HepG2 (cell line): Measurements from ENCODE around the gene UNC93A. TPM values are rescaled to one million over a fixed set of nuclear protein-coding genes. Genes with fewer than 3 reads are reported as not detected.

ENCODE experiments used
- ATAC-seq: fragments of 200-7000 bp; cut with Tn5 transposase; 3 replicates; pipeline ENCODE4 v1.9.1; 2020; ENCODE audit warnings: mild to moderate bottlenecking, moderate library complexity
- BruUV-seq: library from RNA; stranded (reverse); fragments of 400-500 nt; replicated peaks from 2 replicates; lab custom pipeline; 2021; lab: Mats Ljungman, UMichigan
- CTCF ChIA-PET: fragments of 300-600 bp; formaldehyde crosslinking; extraction: SDS; loops from one replicate; lab custom pipeline; 2021; ENCODE audit warnings: low total read pairs, inconsistent platforms, low intra/inter-chr PET ratio; lab: Yijun Ruan, JAX
- POLR2A ChIA-PET: fragments of 350-600 bp; sonication (Branson Sonifier 250); formaldehyde crosslinking; loops from one replicate; lab custom pipeline; 2020; ENCODE audit warnings: antibody characterized with exemption, inconsistent platforms; lab: Yijun Ruan, JAX
- DNase-seq: peaks from one replicate; pipeline ENCODE4 v3.0.0-alpha.2; 2015; ENCODE audit warnings: low spot score
- FAIRE-seq: peaks from 3 replicates; lab custom pipeline; 2011; peaks lifted over from hg19 to GRCh38; lab: Jason Lieb, UNC
- H2AFZ ChIP-seq: one replicate; pipeline ENCODE4 v1.6.1; 2011; ENCODE audit warnings: low read length, inconsistent platforms
- H3K27ac ChIP-seq: fragments of 300-600 bp; 3 replicates; pipeline ENCODE4 v1.8.0; 2011; ENCODE audit warnings: mixed run types, mild to moderate bottlenecking, mixed read lengths, low read length, inconsistent platforms; ENCODE audit not compliant: insufficient read depth; ENCODE audit errors: extremely low read length
- H3K27me3 ChIP-seq, 2 experiments: fragments of 200-600 bp in 1 of 2; 2 replicates in 1 of 2; 3 replicates in 1 of 2; pipeline versions ENCODE4 v1.6.0 to v1.8.0; 2011; ENCODE audit warnings: low read length in 2 of 2, mild to moderate bottlenecking in 2 of 2, moderate library complexity in 2 of 2, inconsistent platforms in 1 of 2; ENCODE audit not compliant: insufficient read depth in 2 of 2, control insufficient read depth in 1 of 2
- H3K36me3 ChIP-seq, 2 experiments: fragments of 200-600 bp in 1 of 2; replicated peaks in 1 of 2; 2 replicates in 1 of 2; 3 replicates in 1 of 2; pipeline versions ENCODE4 v1.5.1 to v1.8.0; 2011; ENCODE audit warnings: low read length in 2 of 2, inconsistent platforms in 1 of 2; ENCODE audit not compliant: insufficient read depth in 2 of 2, control insufficient read depth in 1 of 2
- H3K4me1 ChIP-seq: 2 replicates; pipeline ENCODE4 v1.5.1; 2012; ENCODE audit warnings: low read length, inconsistent platforms; ENCODE audit not compliant: insufficient read depth
- H3K4me2 ChIP-seq: 2 replicates; pipeline ENCODE4 v1.6.0; 2011; ENCODE audit warnings: low read depth, low read length, inconsistent platforms
- H3K4me3 ChIP-seq, 3 experiments: fragments of 200-600 bp in 1 of 3; sonication (generic), shearing (Covaris generic) in 1 of 3; replicated peaks in 1 of 3; 2 replicates each; pipeline ENCODE4 v1.5.1; 2011 to 2016; ENCODE audit warnings: low read length in 3 of 3, inconsistent platforms in 2 of 3, low read depth in 2 of 3, mild to moderate bottlenecking in 2 of 3, control low read depth in 1 of 3, mixed read lengths in 1 of 3; ENCODE audit not compliant: insufficient read depth in 1 of 3
- H3K79me2 ChIP-seq: one replicate; pipeline ENCODE4 v1.6.1; 2011; ENCODE audit warnings: low read length, inconsistent platforms; ENCODE audit not compliant: insufficient read depth
- H3K9ac ChIP-seq: 2 replicates; pipeline ENCODE4 v1.6.0; 2011; ENCODE audit warnings: mild to moderate bottlenecking, low read depth, low read length, inconsistent platforms; ENCODE audit not compliant: insufficient read depth
- H3K9me3 ChIP-seq: 2 replicates; pipeline ENCODE4 v1.5.1; 2012; ENCODE audit warnings: mild to moderate bottlenecking, low read length
- H4K20me1 ChIP-seq: 2 replicates; pipeline ENCODE4 v1.6.0; 2011; ENCODE audit warnings: inconsistent platforms, mild to moderate bottlenecking, low read length, moderate library complexity; ENCODE audit not compliant: insufficient read depth
- ATF7 ChIP-seq, 2 experiments: fragments of 450-650 bp in 1 of 2; sonication (generic) in 1 of 2; formaldehyde crosslinking in 1 of 2; IDR thresholded peaks; 2 replicates each; pipeline versions ENCODE4 v1.4.0 to v1.6.1; 2016 to 2020; ENCODE audit warnings: antibody characterized with exemption in 1 of 2, mild to moderate bottlenecking in 1 of 2, missing genetic modification reagents in 1 of 2
- KLF9 ChIP-seq: IDR thresholded peaks from 2 replicates; pipeline ENCODE4 v1.6.1; 2016; ENCODE audit warnings: low read depth
- NRL ChIP-seq: sonication (generic); formaldehyde crosslinking; IDR thresholded peaks from 2 replicates; pipeline ENCODE4 v1.5.0; 2020; ENCODE audit warnings: missing genetic modification reagents, mild to moderate bottlenecking, moderate library complexity, borderline replicate concordance
- PBX3 ChIP-seq: sonication (generic); formaldehyde crosslinking; IDR thresholded peaks from 2 replicates; pipeline ENCODE4 v1.8.1; 2023; ENCODE audit warnings: missing genetic modification reagents, inconsistent platforms, borderline replicate concordance
- PCBP1 ChIP-seq: fragments of 200-400 bp; formaldehyde crosslinking; IDR thresholded peaks from 2 replicates; pipeline ENCODE4 v1.6.1; 2017; ENCODE audit warnings: mild to moderate bottlenecking, low read depth, low read length, borderline replicate concordance
- SOX13 ChIP-seq, 3 experiments: fragments of 450-650 bp in 1 of 3; sonication (generic) in 1 of 3; formaldehyde crosslinking in 1 of 3; IDR thresholded peaks in 2 of 3; conservative IDR thresholded peaks in 1 of 3; 2 replicates each; pipeline versions ENCODE4 v1.5.0 to v1.6.1; 2016 to 2020; ENCODE audit warnings: antibody characterized with exemption in 1 of 3, mild to moderate bottlenecking in 1 of 3, missing compliant biosample characterization in 1 of 3, missing genetic modification reagents in 1 of 3, moderate library complexity in 1 of 3
- ZBTB42 ChIP-seq: sonication (generic); formaldehyde crosslinking; IDR thresholded peaks from 2 replicates; pipeline ENCODE4 v1.5.0; 2020; ENCODE audit warnings: mild to moderate bottlenecking, missing genetic modification reagents
- ZMYM2 ChIP-seq: sonication (generic); formaldehyde crosslinking; IDR thresholded peaks from 2 replicates; pipeline ENCODE4 v1.8.0; 2022; ENCODE audit warnings: mild to moderate bottlenecking, missing genetic modification reagents
- ZNF431 ChIP-seq: sonication (generic); formaldehyde crosslinking; IDR thresholded peaks from 2 replicates; pipeline ENCODE4 v1.9.0; 2022; ENCODE audit warnings: missing genetic modification reagents, low read depth, mild to moderate bottlenecking, borderline replicate concordance
- ZNF503 ChIP-seq: sonication (generic); formaldehyde crosslinking; IDR thresholded peaks from 2 replicates; pipeline ENCODE4 v1.4.0; 2020; ENCODE audit warnings: missing genetic modification reagents
- ZNF552 ChIP-seq: sonication (generic); formaldehyde crosslinking; IDR thresholded peaks from 2 replicates; pipeline ENCODE4 v1.9.0; 2022; ENCODE audit warnings: missing genetic modification reagents, mild to moderate bottlenecking, borderline replicate concordance
- ZNF772 ChIP-seq: sonication (generic); formaldehyde crosslinking; IDR thresholded peaks from 2 replicates; pipeline ENCODE4 v1.5.0; 2020; ENCODE audit warnings: mild to moderate bottlenecking, missing genetic modification reagents
- ZSCAN21 ChIP-seq: sonication (generic); formaldehyde crosslinking; IDR thresholded peaks from 2 replicates; pipeline ENCODE4 v1.8.0; 2022; ENCODE audit warnings: mild to moderate bottlenecking, missing genetic modification reagents, moderate library complexity, borderline replicate concordance
- ZSCAN30 ChIP-seq: sonication (generic); formaldehyde crosslinking; IDR thresholded peaks from 2 replicates; pipeline ENCODE4 v1.5.0; 2020; ENCODE audit warnings: mild to moderate bottlenecking, missing genetic modification reagents
- WGBS: methylation state at CpG from one replicate; pipeline ENCODE4 v1.1.6; 2017; ENCODE audit warnings: low lambda C conversion rate; 5-methylcytosine and 5-hydroxymethylcytosine counted together
- in situ Hi-C: cut with HindIII; loops from 2 replicates; pipeline ENCODE4 v1.10.0; 2017; ENCODE audit warnings: low pct_unique_long_range_greater_than_20kb; ENCODE audit not compliant: extremely low pct_ligation_motif_present
- intact Hi-C: fragments of 100-400 bp; cut with micrococcal nuclease; formaldehyde crosslinking; loops from one replicate; pipeline ENCODE4 v1.10.0; 2022; ENCODE audit not compliant: unreplicated experiment
- polyA plus RNA-seq, 8 experiments: library from polyadenylated mRNA; depleted of rRNA in 3 of 8; stranded (reverse) in 7 of 8; unstranded in 1 of 8; fragments of >200 nt; fragmentation: Illumina TruSeq in 4 of 8; extraction: Trizol in 4 of 8; gene quantifications; 2 replicates each; pipeline versions ENCODE4 v1.2.1 to v1.2.3, GENCODE V29; 2011 to 2016; ENCODE audit warnings: low read depth in 4 of 8, missing spikeins in 1 of 8, mixed read lengths in 1 of 8; ENCODE audit not compliant: insufficient read depth in 1 of 8
- total RNA-seq, 5 experiments: library from RNA; depleted of rRNA; stranded (reverse); fragments of >200 nt; fragmentation: Illumina TruSeq; extraction: Trizol; gene quantifications; 2 replicates each; pipeline ENCODE4 v1.2.3, GENCODE V29; 2016; ENCODE audit warnings: low read depth in 1 of 5
- TF ChIP-seq, protein P1 (sequence below): sonication (generic); formaldehyde crosslinking; IDR thresholded peaks from 2 replicates; pipeline ENCODE4 v1.9.0; 2021; ENCODE audit warnings: mild to moderate bottlenecking, missing genetic modification reagents

Gene UNC93A
- total and polyA plus RNA-seq, 2 of the 13 experiments (the other 11 are each of a cell fraction or from before 2014, with no cell fraction given): 11.0 to 42.7 TPM

GRCh38 chr6:167275001-167275400, 16.1 kb upstream of the UNC93A start:
- Histone ChIP-seq H3K9ac (no peak overlapping the region), H3K79me2 (no peaks in the 10 kb centered on the region), H3K27me3 (no peaks in the 10 kb centered on the region), H3K27ac (no peak overlapping the region), H4K20me1 (no peaks in the 10 kb centered on the region), H3K4me2 (no peak overlapping the region), H3K4me1 (peaks cover 67% of the 10 kb centered on the region), H3K4me3 (no peak overlapping the region), H3K36me3 (no peaks in the 10 kb centered on the region), H2AFZ (no peak overlapping the region), H3K9me3 (no peaks in the 10 kb centered on the region)
- CTCF ChIA-PET: no interaction called here
- no peak for DNase-seq
- BruUV-seq: no TSS peak
- WGBS: 96% methylated on average over 6 of the region's 8 CpGs
- FAIRE-seq: no peak
- POLR2A ChIA-PET: interaction anchor here (0.9 kb wide), 1 partner anchor 55 kb away, joined by 3 read pairs; no protein-coding TSS in a partner anchor
- in situ Hi-C loops: no loop called here
- intact Hi-C loops: no loop called here
- ATAC-seq: no peak
- no peak for TF ChIP-seq ZSCAN21 (CRISPR knock-in tag)
- no peak for TF ChIP-seq PBX3 (CRISPR knock-in tag)
- TF ChIP-seq KLF9 (CRISPR knock-in tag): no peak
- TF ChIP-seq ZNF431 (CRISPR knock-in tag): no peak
- no peak for TF ChIP-seq PCBP1
- no peak for TF ChIP-seq NRL (CRISPR knock-in tag)
- TF ChIP-seq ZNF772: no peak
- no peak for TF ChIP-seq ZNF503 (CRISPR knock-in tag)
- TF ChIP-seq ZMYM2 (CRISPR knock-in tag): no peak
- no peak for TF ChIP-seq SOX13 (IDR thresholded peaks at IDR 0.05)
- no peak for TF ChIP-seq SOX13 (CRISPR knock-in tag; conservative IDR thresholded peaks at IDR 0.05 in 1 of 2, IDR thresholded peaks at IDR 0.05 in 1 of 2)
- no peak for TF ChIP-seq ZSCAN30 (CRISPR knock-in tag)
- no peak for TF ChIP-seq ATF7 (IDR thresholded peaks at IDR 0.05)
- TF ChIP-seq ATF7 (CRISPR knock-in tag; IDR thresholded peaks at IDR 0.05): no peak
- TF ChIP-seq ZBTB42 (CRISPR knock-in tag): no peak
- no peak for TF ChIP-seq ZNF552 (CRISPR knock-in tag)
- TF ChIP-seq, protein P1, sequence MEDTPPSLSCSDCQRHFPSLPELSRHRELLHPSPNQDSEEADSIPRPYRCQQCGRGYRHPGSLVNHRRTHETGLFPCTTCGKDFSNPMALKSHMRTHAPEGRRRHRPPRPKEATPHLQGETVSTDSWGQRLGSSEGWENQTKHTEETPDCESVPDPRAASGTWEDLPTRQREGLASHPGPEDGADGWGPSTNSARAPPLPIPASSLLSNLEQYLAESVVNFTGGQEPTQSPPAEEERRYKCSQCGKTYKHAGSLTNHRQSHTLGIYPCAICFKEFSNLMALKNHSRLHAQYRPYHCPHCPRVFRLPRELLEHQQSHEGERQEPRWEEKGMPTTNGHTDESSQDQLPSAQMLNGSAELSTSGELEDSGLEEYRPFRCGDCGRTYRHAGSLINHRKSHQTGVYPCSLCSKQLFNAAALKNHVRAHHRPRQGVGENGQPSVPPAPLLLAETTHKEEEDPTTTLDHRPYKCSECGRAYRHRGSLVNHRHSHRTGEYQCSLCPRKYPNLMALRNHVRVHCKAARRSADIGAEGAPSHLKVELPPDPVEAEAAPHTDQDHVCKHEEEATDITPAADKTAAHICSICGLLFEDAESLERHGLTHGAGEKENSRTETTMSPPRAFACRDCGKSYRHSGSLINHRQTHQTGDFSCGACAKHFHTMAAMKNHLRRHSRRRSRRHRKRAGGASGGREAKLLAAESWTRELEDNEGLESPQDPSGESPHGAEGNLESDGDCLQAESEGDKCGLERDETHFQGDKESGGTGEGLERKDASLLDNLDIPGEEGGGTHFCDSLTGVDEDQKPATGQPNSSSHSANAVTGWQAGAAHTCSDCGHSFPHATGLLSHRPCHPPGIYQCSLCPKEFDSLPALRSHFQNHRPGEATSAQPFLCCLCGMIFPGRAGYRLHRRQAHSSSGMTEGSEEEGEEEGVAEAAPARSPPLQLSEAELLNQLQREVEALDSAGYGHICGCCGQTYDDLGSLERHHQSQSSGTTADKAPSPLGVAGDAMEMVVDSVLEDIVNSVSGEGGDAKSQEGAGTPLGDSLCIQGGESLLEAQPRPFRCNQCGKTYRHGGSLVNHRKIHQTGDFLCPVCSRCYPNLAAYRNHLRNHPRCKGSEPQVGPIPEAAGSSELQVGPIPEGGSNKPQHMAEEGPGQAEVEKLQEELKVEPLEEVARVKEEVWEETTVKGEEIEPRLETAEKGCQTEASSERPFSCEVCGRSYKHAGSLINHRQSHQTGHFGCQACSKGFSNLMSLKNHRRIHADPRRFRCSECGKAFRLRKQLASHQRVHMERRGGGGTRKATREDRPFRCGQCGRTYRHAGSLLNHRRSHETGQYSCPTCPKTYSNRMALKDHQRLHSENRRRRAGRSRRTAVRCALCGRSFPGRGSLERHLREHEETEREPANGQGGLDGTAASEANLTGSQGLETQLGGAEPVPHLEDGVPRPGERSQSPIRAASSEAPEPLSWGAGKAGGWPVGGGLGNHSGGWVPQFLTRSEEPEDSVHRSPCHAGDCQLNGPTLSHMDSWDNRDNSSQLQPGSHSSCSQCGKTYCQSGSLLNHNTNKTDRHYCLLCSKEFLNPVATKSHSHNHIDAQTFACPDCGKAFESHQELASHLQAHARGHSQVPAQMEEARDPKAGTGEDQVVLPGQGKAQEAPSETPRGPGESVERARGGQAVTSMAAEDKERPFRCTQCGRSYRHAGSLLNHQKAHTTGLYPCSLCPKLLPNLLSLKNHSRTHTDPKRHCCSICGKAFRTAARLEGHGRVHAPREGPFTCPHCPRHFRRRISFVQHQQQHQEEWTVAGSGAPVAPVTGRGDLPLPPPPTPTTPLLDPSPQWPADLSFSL (CRISPR knock-in tag): no peak
